IPS-15b (cell line): ENCODE results near the gene MGST3.
"Not testable (repeated sequence)": the region's sequence is repeated elsewhere in the genome, so short reads cannot be mapped to it uniquely, and the experiment has no call there.

ENCODE experiments used
- H3K27me3 ChIP-seq: one replicate; pipeline ENCODE4 v1.6.1; 2013; ENCODE audit warnings: low read length; ENCODE audit not compliant: control insufficient read depth, insufficient read depth
- H3K36me3 ChIP-seq: one replicate; pipeline ENCODE4 v1.6.1; 2013; ENCODE audit warnings: low read length; ENCODE audit not compliant: control insufficient read depth, insufficient read depth
- H3K4me1 ChIP-seq: one replicate; pipeline ENCODE4 v1.6.1; 2013; ENCODE audit warnings: mild to moderate bottlenecking, low read length; ENCODE audit not compliant: control insufficient read depth, insufficient read depth
- H3K4me3 ChIP-seq: one replicate; pipeline ENCODE4 v1.5.1; 2013; ENCODE audit warnings: low read depth, low read length
- H3K9ac ChIP-seq: one replicate; pipeline ENCODE4 v1.6.1; 2013; ENCODE audit warnings: low read depth, mild to moderate bottlenecking, low read length
- H3K9me3 ChIP-seq: one replicate; pipeline ENCODE4 v1.6.1; 2013; ENCODE audit warnings: mild to moderate bottlenecking, low read length; ENCODE audit not compliant: control insufficient read depth, insufficient read depth

Gene MGST3

DNA sequence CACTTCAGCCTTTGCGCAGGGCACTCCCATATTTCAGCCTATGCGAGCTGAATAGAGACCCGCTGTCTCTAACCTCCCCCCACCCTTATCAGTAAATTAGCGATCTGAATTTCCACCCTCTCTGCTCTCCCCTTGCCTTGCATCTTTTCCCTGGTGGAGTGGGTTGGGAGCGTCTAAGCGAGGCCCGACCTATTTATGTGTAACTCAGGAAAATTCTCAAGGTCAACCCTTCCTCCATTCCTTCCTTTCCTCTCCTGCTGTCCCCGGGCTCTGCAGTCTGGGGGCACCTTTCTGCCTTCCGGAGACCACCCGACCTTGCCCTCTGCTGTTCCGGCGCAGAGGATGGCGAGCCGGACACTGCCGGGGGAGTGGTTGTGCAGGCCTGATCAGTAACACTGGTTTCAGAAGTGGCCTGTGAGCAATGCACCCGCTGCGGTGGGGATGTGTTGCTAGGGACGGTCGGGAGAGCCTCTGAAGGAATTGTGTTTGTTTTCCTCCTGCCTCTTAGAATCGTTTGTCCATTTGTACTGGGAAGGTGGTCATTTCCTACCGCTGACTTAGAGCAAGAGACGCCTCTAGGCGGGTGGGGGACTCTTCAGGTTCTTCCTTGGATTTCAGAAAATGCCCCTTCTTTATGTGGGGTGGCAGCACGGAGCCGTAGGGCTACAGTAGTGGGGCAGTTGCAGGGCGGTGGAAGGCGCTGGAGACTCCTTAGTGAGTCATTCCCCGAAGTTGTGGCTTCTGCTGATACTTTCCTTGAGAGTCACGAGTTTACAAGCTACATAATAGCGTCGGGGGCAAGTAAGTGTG, 513 bp downstream of the MGST3 start:
- Histone ChIP-seq H3K27me3 (no peaks in the 10 kb centered on the region), H3K4me1 (peaks cover 22% of the 10 kb centered on the region), H3K9me3 (no peaks in the 10 kb centered on the region), H3K9ac (peak overlapping the region; percentile 65), H3K36me3 (no peaks in the 10 kb centered on the region), H3K4me3 (peak overlapping the region; percentile 98)

DNA sequence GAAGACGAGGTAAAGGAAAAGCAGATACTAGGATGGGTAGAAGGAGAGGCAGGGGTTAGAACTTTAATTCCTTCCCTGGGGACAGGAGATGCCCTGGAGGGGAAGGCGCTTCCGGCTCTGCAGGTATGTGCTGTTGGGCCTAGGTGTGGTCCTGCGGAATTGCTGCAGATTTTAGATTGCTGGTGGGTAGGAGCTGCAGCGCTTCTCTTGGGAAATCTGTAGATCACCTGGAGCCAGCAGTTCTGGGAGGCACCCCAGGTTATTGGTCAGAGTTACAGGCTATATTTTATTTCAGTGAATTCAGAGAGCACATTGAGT, 1.1 kb downstream of the MGST3 start:
- H3K4me3 ChIP-seq, result peak overlapping the region; percentile 98
- no peaks in the 10 kb centered on the region for H3K27me3 ChIP-seq
- H3K4me1 ChIP-seq, result peaks cover 22% of the 10 kb centered on the region
- no peaks in the 10 kb centered on the region for H3K36me3 ChIP-seq
- H3K9me3 ChIP-seq, result no peaks in the 10 kb centered on the region
- H3K9ac ChIP-seq, result peak overlapping the region; percentile 65

DNA sequence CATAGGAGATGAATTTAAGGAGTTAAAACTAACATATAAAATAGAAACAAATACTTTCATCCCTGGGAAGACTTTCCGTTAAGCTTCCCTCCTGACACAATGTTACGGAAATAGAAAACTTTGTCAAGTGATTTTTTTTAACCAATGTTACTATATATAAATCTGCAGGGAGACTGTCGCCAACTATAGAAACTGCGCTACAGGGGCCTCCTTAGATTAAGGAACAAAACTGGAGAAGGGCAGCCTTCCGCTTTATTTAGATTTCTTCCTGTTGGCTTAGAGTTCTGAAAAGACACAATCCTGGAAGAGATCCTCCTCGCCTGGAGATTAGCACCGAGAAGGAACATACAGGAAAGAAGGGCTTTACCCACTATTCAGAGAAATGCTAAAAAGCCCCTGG, 1.5 kb downstream of the MGST3 start:
- Histone ChIP-seq H3K9me3 (no peaks in the 10 kb centered on the region), H3K9ac (no peak overlapping the region), H3K4me1 (peaks cover 22% of the 10 kb centered on the region), H3K4me3 (peak overlapping the region; percentile 98), H3K27me3 (no peaks in the 10 kb centered on the region), H3K36me3 (no peaks in the 10 kb centered on the region)

DNA sequence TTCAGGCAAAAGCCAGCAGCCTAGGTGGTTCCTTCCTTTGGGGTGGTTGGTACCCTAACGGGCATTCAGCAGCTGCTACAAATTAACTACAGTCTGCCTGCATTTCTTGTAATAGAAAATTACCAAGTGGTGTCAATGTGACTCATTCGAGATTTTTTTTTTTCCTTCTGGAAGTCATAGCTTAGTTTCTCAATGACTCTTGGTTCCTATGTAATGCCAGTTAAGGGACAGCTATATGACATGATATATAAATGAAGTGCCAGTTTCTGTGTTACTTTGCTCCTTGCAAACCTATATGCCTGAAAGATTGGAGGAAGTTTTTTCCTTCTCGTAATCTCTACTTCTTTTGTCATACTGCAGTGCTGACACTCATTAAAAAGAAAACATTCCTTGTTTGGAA, 2.6 kb downstream of the MGST3 start:
- H3K27me3 ChIP-seq, result no peaks in the 10 kb centered on the region
- H3K9ac ChIP-seq, result no peak overlapping the region
- no peaks in the 10 kb centered on the region for H3K36me3 ChIP-seq
- peaks cover 26% of the 10 kb centered on the region for H3K4me1 ChIP-seq
- H3K9me3 ChIP-seq, result no peaks in the 10 kb centered on the region
- H3K4me3 ChIP-seq, result no peak overlapping the region

DNA sequence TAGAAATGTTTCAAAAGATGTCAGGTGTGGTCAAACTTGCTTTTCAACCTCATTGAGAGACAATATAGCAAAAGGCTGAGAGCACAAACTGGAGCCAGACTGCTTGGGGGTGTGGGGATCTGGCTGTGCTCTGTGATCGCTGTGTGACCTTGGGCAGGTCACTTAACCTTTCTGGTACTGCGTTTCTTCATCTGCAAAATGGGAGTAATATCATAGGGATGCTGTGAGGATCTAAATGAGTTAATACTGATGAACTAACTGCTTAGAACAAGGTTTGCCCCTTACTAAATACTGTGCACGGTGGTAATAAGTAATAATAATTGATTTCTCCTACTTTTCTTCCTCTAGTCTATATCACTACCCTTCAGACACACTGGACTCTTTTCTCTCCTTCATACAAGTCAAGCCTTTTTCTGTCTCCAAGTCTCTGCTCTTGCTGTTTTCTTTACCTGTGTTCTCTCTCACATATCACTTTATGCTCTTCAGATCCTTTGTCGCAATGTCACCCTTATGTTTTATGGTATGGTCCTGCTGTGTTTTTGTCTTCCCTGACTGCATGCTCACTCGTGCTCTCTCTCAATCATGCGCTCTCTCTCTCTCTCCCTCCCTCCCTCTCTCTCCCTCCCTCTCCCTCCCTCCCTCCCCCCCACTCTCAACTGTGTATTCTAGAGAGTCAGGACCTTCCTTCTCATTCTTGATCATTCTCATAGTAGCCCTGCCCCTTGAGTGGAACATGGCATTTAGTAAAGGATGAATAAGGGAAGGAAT, 3.3 kb downstream of the MGST3 start:
- H3K4me1 ChIP-seq, result peaks cover 26% of the 10 kb centered on the region
- H3K27me3 ChIP-seq, result no peaks in the 10 kb centered on the region
- H3K9me3 ChIP-seq, result no peaks in the 10 kb centered on the region
- no peak overlapping the region for H3K9ac ChIP-seq
- no peak overlapping the region for H3K4me3 ChIP-seq
- H3K36me3 ChIP-seq, result no peaks in the 10 kb centered on the region

DNA sequence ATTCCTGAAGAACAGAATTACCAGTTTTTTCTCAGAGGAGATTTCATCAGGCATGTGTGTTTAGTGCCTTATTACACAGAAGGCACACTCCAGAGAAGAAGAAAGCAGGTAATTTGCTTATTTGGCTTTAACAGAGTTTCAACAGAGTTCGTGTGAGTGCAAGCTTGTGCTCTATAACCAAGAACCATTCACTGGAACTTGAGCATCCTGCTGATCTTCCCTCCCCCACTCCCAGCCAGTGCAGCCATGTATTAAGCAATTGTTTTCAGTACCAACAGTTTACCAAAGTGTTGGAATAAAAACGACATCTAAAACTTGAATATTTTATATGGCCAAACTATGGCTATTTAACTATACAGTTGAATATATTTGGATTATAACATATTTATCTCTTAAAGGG, 4.3 kb downstream of the MGST3 start:
- Histone ChIP-seq H3K36me3 (no peaks in the 10 kb centered on the region), H3K4me3 (no peak overlapping the region)

DNA sequence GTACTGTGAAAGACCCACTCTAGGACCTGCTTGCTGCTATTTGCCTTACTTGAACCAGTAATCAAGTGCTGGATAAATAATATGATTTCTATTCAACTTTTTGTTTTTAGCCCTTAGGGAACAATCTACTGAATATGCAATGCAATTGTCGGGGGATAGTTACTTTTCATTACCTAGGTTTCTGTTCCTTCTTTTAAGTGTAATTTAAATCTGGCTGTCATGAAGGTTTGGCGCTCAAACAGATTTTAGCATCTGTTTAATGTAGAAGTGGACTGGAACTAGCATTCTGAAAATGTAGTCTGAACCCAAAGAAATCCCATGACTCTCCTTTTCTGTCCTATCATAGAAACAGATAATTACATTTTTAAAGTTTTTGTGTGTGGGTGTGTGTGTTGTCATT, 4.8 kb downstream of the MGST3 start:
- H3K4me1 ChIP-seq, result peaks cover 22% of the 10 kb centered on the region
- H3K9me3 ChIP-seq, result no peaks in the 10 kb centered on the region
- H3K27me3 ChIP-seq, result no peaks in the 10 kb centered on the region
- H3K4me3 ChIP-seq, result no peak overlapping the region
- no peaks in the 10 kb centered on the region for H3K36me3 ChIP-seq
- no peak overlapping the region for H3K9ac ChIP-seq

More for the DNA sequence above, 4.3 kb downstream of the MGST3 start:
- Histone ChIP-seq H3K4me1 (peaks cover 22% of the 10 kb centered on the region), H3K9ac (no peak overlapping the region), H3K27me3 (no peaks in the 10 kb centered on the region), H3K9me3 (no peaks in the 10 kb centered on the region)

DNA sequence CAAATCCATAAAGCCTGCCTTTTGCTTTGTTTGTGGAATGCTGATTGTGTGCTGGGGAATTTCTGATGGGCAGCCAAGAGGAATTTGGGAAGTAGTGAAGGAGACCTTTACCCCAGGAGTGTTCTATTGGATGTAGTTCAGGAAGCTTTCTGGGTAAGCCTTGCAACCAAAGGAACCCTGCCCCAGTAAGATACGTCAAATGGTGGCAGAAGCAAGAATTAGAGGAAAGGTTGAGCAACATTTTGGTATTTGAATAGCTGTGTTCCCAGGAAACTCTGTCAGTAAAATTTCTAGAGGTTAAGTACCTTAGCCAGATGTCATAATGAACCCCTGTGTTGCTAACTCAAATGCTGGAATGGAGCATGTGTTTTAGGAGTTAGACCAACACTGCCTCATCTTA, 6.4 kb downstream of the MGST3 start:
- no peak overlapping the region for H3K9ac ChIP-seq
- no peaks in the 10 kb centered on the region for H3K9me3 ChIP-seq
- H3K27me3 ChIP-seq, result no peaks in the 10 kb centered on the region
- no peaks in the 10 kb centered on the region for H3K36me3 ChIP-seq
- no peak overlapping the region for H3K4me3 ChIP-seq
- H3K4me1 ChIP-seq, result peaks cover 25% of the 10 kb centered on the region

DNA sequence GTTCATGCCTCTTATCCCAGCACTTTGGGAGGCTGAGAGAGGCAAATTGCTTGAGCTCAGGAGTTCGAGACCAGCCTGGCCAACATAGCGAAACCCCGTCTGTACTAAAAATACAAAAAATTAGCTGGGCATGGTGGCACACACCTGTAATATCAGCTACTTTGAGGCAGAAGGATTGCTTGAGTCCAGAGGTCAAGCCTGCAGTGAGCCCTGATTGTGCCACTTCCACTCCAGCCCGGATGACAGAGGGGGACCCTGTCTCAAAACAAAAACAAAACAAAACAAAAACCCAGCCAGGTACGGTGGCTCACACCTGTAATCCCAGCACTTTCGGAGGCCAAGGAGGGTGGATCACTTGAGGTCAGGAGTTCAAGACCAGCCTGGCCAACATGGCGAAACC, 7.2 kb downstream of the MGST3 start:
- H3K27me3 ChIP-seq, H3K9ac ChIP-seq, H3K4me3 ChIP-seq, H3K9me3 ChIP-seq, H3K36me3 ChIP-seq: not testable (repeated sequence)
- peaks cover 18% of the 10 kb centered on the region for H3K4me1 ChIP-seq

DNA sequence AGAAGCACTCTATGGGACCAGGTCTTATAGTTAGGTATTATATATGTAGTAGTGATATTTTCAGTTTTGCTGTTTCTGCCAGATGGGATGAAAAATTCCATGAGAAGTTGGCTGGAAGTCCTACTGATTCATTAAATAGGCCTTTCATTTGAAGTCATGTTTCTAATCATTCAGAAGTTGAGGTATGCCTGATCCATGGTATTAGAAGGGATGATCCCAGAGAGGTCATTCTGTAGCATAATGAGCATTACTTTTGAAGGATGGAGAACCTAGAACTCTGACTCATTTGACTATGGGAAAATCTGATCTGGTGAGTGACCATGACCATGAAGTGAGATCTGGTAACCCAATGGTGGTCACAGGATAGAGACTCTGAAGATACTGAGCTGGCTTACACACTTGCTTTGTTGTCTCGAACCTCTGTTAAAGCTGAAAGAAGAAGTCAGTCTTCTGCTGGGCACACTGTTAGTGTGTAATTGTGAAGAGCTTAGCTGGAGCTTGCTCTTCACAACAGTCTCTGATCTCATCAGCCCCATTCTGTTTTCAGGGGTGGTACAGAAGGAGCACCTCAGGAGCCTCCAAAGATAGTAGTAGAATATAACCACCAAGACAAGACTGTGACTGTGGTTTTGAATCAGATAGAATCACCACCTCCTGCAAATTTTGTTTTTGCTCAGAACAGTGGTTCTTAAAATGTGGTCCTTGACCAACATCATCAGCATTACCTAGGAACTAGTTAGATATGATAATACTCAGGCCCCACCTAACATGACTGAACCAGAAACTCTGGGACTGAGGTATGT, 9.0 kb downstream of the MGST3 start:
- Histone ChIP-seq H3K27me3 (no peaks in the 10 kb centered on the region), H3K4me1 (peaks cover 15% of the 10 kb centered on the region), H3K9ac (no peak overlapping the region), H3K9me3 (no peaks in the 10 kb centered on the region), H3K4me3 (no peak overlapping the region), H3K36me3 (no peaks in the 10 kb centered on the region)

DNA sequence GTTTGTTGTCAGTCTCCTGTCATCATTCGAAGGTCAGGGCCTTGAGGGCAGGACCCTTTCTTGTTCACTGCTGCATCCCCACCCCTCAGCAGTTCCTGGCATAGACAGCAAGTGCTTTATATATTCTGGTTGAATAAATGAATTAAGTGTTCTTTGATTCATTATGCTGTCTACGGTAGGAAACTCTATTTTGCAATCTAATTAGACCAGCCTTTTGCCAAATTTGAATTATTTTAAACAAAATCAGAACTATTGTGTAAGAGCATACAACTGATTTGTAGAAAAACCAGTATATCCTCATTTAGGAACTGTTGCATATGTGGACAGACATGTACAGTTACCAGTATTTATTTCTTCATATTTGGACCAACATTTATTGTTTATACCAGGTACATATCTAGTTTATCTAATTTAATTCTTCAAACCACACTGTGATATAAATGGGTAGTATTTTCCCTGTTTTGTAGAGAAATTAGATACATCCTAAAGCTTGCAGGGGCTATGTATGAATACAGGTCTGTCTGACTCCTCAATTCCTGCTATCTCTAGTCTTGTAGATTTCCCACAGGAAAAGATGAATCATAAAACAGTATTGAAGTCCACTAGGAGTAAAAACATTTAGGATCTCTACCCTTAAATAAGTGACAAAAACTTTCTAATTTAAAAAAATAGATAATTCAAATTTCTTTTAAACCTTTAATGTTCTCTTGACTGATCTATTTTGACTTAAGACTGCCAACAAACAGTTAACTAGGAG, 10.4 kb downstream of the MGST3 start:
- no peaks in the 10 kb centered on the region for H3K27me3 ChIP-seq
- H3K4me3 ChIP-seq, result no peak overlapping the region
- H3K9me3 ChIP-seq, result no peaks in the 10 kb centered on the region
- no peaks in the 10 kb centered on the region for H3K36me3 ChIP-seq
- peaks cover 8% of the 10 kb centered on the region for H3K4me1 ChIP-seq
- H3K9ac ChIP-seq, result no peak overlapping the region
